ENCODE data around the gene AGFG2. TPM values are rescaled to one million over a fixed set of nuclear protein-coding genes. Genes with fewer than 3 reads are reported as not detected.

Gene AGFG2
- total and polyA plus RNA-seq, 10 of the 15 experiments (the other 5 are each of a cell fraction or from before 2014, with no cell fraction given) = 0.90 to 71.5 (median 25.4) TPM

DNA sequence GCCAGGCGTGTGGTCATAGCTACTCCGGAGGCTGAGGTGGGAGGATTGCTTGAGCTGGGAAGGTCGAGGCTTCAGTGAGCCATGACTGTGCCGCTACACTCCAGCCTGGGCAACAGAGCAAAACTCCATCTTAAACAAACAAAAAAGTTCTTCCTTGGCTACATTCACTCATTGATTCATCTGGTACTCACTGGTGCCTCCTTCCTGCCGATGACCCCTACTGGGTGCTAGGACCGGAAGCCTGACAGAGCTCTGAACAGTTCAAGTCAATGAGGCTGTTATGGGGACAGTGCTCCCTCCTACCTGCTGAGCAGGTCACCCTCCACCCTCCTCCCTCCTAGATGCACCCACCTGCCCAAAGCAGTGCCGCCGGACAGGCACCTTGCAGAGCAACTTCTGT, 68.1 kb downstream of the AGFG2 start:
- H3K4me1 ChIP-seq (ENCODE audit: control insufficient read depth, insufficient read depth, low read length) = peaks cover 10% of the 10 kb centered on the region
- POLR2A ChIA-PET = interaction anchor here (0.6 to 1.3 kb wide), 2 partner anchors 23 to 156 kb away, joined by 4 read pairs; no protein-coding TSS in a partner anchor
- H2AFZ ChIP-seq (ENCODE audit: control insufficient read depth, low read depth, low read length) = no peak overlapping the region
- in situ Hi-C loops (cut with MboI) (no loop called here), intact Hi-C loops (cut with micrococcal nuclease; ENCODE audit: unreplicated experiment) (no loop called here)
- no peaks in the 10 kb centered on the region for H3K9me3 ChIP-seq (replicated peaks; ENCODE audit: control insufficient read depth, insufficient read depth, low read length)
- TF ChIP-seq TCF3 (IDR thresholded peaks at IDR 0.05; ENCODE audit: borderline replicate concordance, insufficient read depth, low read depth, low read length) = no peak
- no peak for TF ChIP-seq NFYB (IDR thresholded peaks at IDR 0.05; ENCODE audit: insufficient read depth, low read depth, low read length)
- TF ChIP-seq SREBF2 (IDR thresholded peaks at IDR 0.05; ENCODE audit: low read length) = no peak
- no peak for TF ChIP-seq CHD1 (IDR thresholded peaks at IDR 0.05; ENCODE audit: low read depth, low read length)
- TF ChIP-seq LARP7 (IDR thresholded peaks at IDR 0.05) = no peak
- TF ChIP-seq CEBPB (IDR thresholded peaks at IDR 0.05; ENCODE audit: borderline replicate concordance in 1 of 2, low read depth in 2 of 2, low read length in 2 of 2) = no peak
- no peak for TF ChIP-seq TARDBP (IDR thresholded peaks at IDR 0.05; ENCODE audit: borderline replicate concordance)
- no peak for TF ChIP-seq TBL1XR1 (IDR thresholded peaks at IDR 0.05; ENCODE audit: low read depth, low read length)
- TF ChIP-seq PBX3 (IDR thresholded peaks at IDR 0.05; ENCODE audit: insufficient replicate concordance, low read depth, low read length) = no peak
- no peak for TF ChIP-seq MEF2B (IDR thresholded peaks at IDR 0.05; ENCODE audit: partially characterized antibody, poor library complexity, severe bottlenecking)
- no peak for TF ChIP-seq HDGF (IDR thresholded peaks at IDR 0.05)
- TF ChIP-seq, protein P1, sequence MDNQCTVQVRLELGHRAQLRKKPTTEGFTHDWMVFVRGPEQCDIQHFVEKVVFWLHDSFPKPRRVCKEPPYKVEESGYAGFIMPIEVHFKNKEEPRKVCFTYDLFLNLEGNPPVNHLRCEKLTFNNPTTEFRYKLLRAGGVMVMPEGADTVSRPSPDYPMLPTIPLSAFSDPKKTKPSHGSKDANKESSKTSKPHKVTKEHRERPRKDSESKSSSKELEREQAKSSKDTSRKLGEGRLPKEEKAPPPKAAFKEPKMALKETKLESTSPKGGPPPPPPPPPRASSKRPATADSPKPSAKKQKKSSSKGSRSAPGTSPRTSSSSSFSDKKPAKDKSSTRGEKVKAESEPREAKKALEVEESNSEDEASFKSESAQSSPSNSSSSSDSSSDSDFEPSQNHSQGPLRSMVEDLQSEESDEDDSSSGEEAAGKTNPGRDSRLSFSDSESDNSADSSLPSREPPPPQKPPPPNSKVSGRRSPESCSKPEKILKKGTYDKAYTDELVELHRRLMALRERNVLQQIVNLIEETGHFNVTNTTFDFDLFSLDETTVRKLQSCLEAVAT (IDR thresholded peaks at IDR 0.05) = no peak
- TF ChIP-seq DPF2 (IDR thresholded peaks at IDR 0.05) = no peak
- no peak for TF ChIP-seq PAX5 (IDR thresholded peaks at IDR 0.05; ENCODE audit: borderline replicate concordance, low read depth, low read length)
- TF ChIP-seq ZNF622 (IDR thresholded peaks at IDR 0.05) = no peak
- TF ChIP-seq, protein P2, sequence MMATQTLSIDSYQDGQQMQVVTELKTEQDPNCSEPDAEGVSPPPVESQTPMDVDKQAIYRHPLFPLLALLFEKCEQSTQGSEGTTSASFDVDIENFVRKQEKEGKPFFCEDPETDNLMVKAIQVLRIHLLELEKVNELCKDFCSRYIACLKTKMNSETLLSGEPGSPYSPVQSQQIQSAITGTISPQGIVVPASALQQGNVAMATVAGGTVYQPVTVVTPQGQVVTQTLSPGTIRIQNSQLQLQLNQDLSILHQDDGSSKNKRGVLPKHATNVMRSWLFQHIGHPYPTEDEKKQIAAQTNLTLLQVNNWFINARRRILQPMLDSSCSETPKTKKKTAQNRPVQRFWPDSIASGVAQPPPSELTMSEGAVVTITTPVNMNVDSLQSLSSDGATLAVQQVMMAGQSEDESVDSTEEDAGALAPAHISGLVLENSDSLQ (IDR thresholded peaks at IDR 0.05) = no peak
- no peak for TF ChIP-seq NR2C2 (IDR thresholded peaks at IDR 0.05; ENCODE audit: borderline replicate concordance, control insufficient read depth, insufficient read length, low read depth)
- no peak for TF ChIP-seq POLR2AphosphoS5 (IDR thresholded peaks at IDR 0.05; ENCODE audit: low read length)
- no peak for TF ChIP-seq ZNF384 (IDR thresholded peaks at IDR 0.05; ENCODE audit: borderline replicate concordance, low read depth, low read length)
- WGBS (ENCODE audit: insufficient coverage, insufficient replicate concordance, low lambda C conversion rate, missing lambda C conversion rate) = 71% methylated on average over 8 of the region's 8 CpGs
- CTCF ChIA-PET = interaction anchor here (1.3 kb wide), 1 partner anchor 40 kb away, joined by 3 read pairs; no protein-coding TSS in a partner anchor
- H3K9ac ChIP-seq (ENCODE audit: control insufficient read depth, insufficient read depth, low read length) = no peak overlapping the region
- H3K79me2 ChIP-seq (ENCODE audit: control insufficient read depth, insufficient read depth, low read length) = no peaks in the 10 kb centered on the region
- FAIRE-seq (no peak), ATAC-seq (no peak), DNase-seq (ENCODE audit: low read depth, low spot score) (no peak)
- no peaks in the 10 kb centered on the region for H4K20me1 ChIP-seq (ENCODE audit: control insufficient read depth, insufficient read depth)
- no peaks in the 10 kb centered on the region for H3K36me3 ChIP-seq (ENCODE audit: control insufficient read depth in 2 of 2, insufficient read depth in 2 of 2, low read length in 1 of 2)
- peaks cover 0 to 5% of the 10 kb centered on the region in 2 experiments; a peak in 2 of 4 replicates for H3K27me3 ChIP-seq (replicated peaks in 1 of 2; ENCODE audit: control insufficient read depth in 2 of 2, insufficient read depth in 2 of 2, low read length in 1 of 2)
- BruUV-seq (replicated peaks) = no TSS peak
- SMC1A ChIA-PET (ENCODE audit: uncharacterized antibody, unreplicated experiment) = interaction anchor here (0.6 to 0.7 kb wide), 2 partner anchors 42 to 48 kb away, joined by 3 read pairs; no protein-coding TSS in a partner anchor
- no peak overlapping the region for H3K4me3 ChIP-seq
- no peak overlapping the region for H3K27ac ChIP-seq (ENCODE audit: control insufficient read depth, insufficient read depth)
- RAD21 ChIA-PET (ENCODE audit: unreplicated experiment) = no interaction called here
- no peak overlapping the region for H3K4me2 ChIP-seq (ENCODE audit: control insufficient read depth, insufficient read depth)

Measured in GM12878 (cell line).